HepG2 (cell line): ENCODE data around the gene BAMBI. TPM values are rescaled to one million over a fixed set of nuclear protein-coding genes. Genes with fewer than 3 reads are reported as not detected.

Experiments used
- ARID2 ChIP-seq: sonication (generic); formaldehyde crosslinking; IDR thresholded peaks from 2 replicates; pipeline ENCODE4 v1.8.1; 2022; ENCODE audit warnings: mild to moderate bottlenecking, missing genetic modification reagents, borderline replicate concordance
- CENPX ChIP-seq: sonication (generic); formaldehyde crosslinking; IDR thresholded peaks from 2 replicates; pipeline ENCODE4 v1.9.0; 2021; ENCODE audit warnings: mild to moderate bottlenecking, missing genetic modification reagents, moderate library complexity
- KDM3A ChIP-seq: IDR thresholded peaks from 2 replicates; pipeline ENCODE4 v1.6.1; 2018; ENCODE audit warnings: low read depth, missing compliant biosample characterization
- MED1 ChIP-seq: sonication (generic); formaldehyde crosslinking; IDR thresholded peaks from 2 replicates; pipeline ENCODE4 v1.4.0; 2020; ENCODE audit warnings: missing genetic modification reagents
- MED13 ChIP-seq: sonication (generic); formaldehyde crosslinking; IDR thresholded peaks from 2 replicates; pipeline ENCODE4 v1.5.0; 2020; ENCODE audit warnings: missing genetic modification reagents
- PRPF4 ChIP-seq: fragments of 200-400 bp; formaldehyde crosslinking; IDR thresholded peaks from 2 replicates; pipeline ENCODE4 v1.6.1; 2016; ENCODE audit warnings: low read length, low read depth; ENCODE audit not compliant: poor library complexity, severe bottlenecking
- TARDBP ChIP-seq: sonication (generic); formaldehyde crosslinking; IDR thresholded peaks from 2 replicates; pipeline ENCODE4 v1.8.0; 2022; ENCODE audit warnings: mild to moderate bottlenecking, missing genetic modification reagents
- ZNF264 ChIP-seq: sonication (generic); formaldehyde crosslinking; IDR thresholded peaks from 2 replicates; pipeline ENCODE4 v1.4.0; 2020; ENCODE audit warnings: missing genetic modification reagents
- ZNF350 ChIP-seq: sonication (generic); formaldehyde crosslinking; IDR thresholded peaks from 2 replicates; pipeline ENCODE4 v1.4.0; 2020; ENCODE audit warnings: mild to moderate bottlenecking, low read depth, missing genetic modification reagents, borderline replicate concordance
- ZNF558 ChIP-seq: sonication (generic); formaldehyde crosslinking; IDR thresholded peaks from 2 replicates; pipeline ENCODE4 v1.9.0; 2022; ENCODE audit warnings: mild to moderate bottlenecking, missing genetic modification reagents, borderline replicate concordance
- ZNF614 ChIP-seq: IDR thresholded peaks from 2 replicates; pipeline ENCODE4 v1.6.1; 2018; ENCODE audit warnings: missing biosample characterization, missing genetic modification reagents, inconsistent platforms, borderline replicate concordance
- polyA plus RNA-seq, 8 experiments: library from polyadenylated mRNA; depleted of rRNA in 3 of 8; stranded (reverse) in 7 of 8; unstranded in 1 of 8; fragments of >200 nt; fragmentation: Illumina TruSeq in 4 of 8; extraction: Trizol in 4 of 8; gene quantifications; 2 replicates each; pipeline versions ENCODE4 v1.2.1 to v1.2.3, GENCODE V29; 2011 to 2016; ENCODE audit warnings: low read depth in 4 of 8, missing spikeins in 1 of 8, mixed read lengths in 1 of 8; ENCODE audit not compliant: insufficient read depth in 1 of 8
- total RNA-seq, 5 experiments: library from RNA; depleted of rRNA; stranded (reverse); fragments of >200 nt; fragmentation: Illumina TruSeq; extraction: Trizol; gene quantifications; 2 replicates each; pipeline ENCODE4 v1.2.3, GENCODE V29; 2016; ENCODE audit warnings: low read depth in 1 of 5
- TF ChIP-seq, protein P1 (sequence below): sonication (generic); formaldehyde crosslinking; IDR thresholded peaks from 2 replicates; pipeline ENCODE4 v1.9.0; 2021; ENCODE audit warnings: mild to moderate bottlenecking, missing genetic modification reagents
- TF ChIP-seq, protein P2 (sequence below): sonication (generic); formaldehyde crosslinking; IDR thresholded peaks from 2 replicates; pipeline ENCODE4 v1.4.0; 2020; ENCODE audit warnings: mild to moderate bottlenecking, missing genetic modification reagents
- TF ChIP-seq, protein P3 (sequence below): IDR thresholded peaks from 2 replicates; pipeline ENCODE4 v1.6.1; 2016; ENCODE audit warnings: low read depth, control low read depth
- TF ChIP-seq, protein P4 (sequence below): sonication (generic); formaldehyde crosslinking; IDR thresholded peaks from 2 replicates; pipeline ENCODE4 v1.5.0; 2020; ENCODE audit warnings: missing genetic modification reagents

Gene BAMBI
- total and polyA plus RNA-seq, 2 of the 13 experiments (the other 11 are each of a cell fraction or from before 2014, with no cell fraction given), result 12.0 to 23.6 TPM

DNA sequence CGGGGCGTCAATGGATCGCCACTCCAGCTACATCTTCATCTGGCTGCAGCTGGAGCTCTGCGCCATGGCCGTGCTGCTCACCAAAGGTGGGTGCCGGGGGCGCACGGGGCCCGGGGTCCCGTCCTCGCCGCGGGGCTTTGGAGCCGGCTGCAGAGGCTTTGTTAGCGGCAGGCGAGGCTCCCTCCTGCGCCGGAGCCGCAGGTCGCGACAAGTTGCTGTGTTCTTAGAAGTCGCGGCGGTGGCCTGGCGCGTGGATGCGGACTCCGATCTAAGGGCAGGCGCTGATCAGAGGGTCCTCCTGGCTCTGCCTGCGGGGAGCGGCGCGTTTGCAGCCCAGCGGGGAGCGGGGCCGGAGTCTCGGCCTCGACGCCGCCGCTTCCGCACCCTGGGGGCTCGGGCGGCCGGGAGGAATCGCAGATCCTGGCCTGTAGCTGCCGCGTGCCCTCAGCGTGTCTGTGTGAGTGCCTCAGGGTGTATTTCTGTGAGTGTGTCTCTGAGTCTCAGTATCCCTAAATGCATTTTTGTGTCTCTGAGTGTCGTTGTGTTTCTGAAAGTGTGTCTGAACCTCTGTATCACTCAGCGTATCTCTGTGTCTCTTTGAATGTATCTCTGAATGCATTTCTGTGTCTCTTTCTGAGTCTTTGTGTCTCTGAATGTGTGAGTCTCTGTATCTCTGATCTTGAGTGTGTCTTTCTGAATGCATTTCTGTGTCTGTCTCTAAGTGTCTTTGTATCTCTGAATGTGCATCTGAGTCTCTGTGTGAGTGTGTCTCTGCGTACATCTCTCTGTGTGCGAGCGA lies 766 bp downstream of the BAMBI start (continued):
- TF ChIP-seq, protein P1, sequence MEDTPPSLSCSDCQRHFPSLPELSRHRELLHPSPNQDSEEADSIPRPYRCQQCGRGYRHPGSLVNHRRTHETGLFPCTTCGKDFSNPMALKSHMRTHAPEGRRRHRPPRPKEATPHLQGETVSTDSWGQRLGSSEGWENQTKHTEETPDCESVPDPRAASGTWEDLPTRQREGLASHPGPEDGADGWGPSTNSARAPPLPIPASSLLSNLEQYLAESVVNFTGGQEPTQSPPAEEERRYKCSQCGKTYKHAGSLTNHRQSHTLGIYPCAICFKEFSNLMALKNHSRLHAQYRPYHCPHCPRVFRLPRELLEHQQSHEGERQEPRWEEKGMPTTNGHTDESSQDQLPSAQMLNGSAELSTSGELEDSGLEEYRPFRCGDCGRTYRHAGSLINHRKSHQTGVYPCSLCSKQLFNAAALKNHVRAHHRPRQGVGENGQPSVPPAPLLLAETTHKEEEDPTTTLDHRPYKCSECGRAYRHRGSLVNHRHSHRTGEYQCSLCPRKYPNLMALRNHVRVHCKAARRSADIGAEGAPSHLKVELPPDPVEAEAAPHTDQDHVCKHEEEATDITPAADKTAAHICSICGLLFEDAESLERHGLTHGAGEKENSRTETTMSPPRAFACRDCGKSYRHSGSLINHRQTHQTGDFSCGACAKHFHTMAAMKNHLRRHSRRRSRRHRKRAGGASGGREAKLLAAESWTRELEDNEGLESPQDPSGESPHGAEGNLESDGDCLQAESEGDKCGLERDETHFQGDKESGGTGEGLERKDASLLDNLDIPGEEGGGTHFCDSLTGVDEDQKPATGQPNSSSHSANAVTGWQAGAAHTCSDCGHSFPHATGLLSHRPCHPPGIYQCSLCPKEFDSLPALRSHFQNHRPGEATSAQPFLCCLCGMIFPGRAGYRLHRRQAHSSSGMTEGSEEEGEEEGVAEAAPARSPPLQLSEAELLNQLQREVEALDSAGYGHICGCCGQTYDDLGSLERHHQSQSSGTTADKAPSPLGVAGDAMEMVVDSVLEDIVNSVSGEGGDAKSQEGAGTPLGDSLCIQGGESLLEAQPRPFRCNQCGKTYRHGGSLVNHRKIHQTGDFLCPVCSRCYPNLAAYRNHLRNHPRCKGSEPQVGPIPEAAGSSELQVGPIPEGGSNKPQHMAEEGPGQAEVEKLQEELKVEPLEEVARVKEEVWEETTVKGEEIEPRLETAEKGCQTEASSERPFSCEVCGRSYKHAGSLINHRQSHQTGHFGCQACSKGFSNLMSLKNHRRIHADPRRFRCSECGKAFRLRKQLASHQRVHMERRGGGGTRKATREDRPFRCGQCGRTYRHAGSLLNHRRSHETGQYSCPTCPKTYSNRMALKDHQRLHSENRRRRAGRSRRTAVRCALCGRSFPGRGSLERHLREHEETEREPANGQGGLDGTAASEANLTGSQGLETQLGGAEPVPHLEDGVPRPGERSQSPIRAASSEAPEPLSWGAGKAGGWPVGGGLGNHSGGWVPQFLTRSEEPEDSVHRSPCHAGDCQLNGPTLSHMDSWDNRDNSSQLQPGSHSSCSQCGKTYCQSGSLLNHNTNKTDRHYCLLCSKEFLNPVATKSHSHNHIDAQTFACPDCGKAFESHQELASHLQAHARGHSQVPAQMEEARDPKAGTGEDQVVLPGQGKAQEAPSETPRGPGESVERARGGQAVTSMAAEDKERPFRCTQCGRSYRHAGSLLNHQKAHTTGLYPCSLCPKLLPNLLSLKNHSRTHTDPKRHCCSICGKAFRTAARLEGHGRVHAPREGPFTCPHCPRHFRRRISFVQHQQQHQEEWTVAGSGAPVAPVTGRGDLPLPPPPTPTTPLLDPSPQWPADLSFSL, result peak; percentile 91; the same call in 1 of the 2 replicates
- TF ChIP-seq, protein P2, sequence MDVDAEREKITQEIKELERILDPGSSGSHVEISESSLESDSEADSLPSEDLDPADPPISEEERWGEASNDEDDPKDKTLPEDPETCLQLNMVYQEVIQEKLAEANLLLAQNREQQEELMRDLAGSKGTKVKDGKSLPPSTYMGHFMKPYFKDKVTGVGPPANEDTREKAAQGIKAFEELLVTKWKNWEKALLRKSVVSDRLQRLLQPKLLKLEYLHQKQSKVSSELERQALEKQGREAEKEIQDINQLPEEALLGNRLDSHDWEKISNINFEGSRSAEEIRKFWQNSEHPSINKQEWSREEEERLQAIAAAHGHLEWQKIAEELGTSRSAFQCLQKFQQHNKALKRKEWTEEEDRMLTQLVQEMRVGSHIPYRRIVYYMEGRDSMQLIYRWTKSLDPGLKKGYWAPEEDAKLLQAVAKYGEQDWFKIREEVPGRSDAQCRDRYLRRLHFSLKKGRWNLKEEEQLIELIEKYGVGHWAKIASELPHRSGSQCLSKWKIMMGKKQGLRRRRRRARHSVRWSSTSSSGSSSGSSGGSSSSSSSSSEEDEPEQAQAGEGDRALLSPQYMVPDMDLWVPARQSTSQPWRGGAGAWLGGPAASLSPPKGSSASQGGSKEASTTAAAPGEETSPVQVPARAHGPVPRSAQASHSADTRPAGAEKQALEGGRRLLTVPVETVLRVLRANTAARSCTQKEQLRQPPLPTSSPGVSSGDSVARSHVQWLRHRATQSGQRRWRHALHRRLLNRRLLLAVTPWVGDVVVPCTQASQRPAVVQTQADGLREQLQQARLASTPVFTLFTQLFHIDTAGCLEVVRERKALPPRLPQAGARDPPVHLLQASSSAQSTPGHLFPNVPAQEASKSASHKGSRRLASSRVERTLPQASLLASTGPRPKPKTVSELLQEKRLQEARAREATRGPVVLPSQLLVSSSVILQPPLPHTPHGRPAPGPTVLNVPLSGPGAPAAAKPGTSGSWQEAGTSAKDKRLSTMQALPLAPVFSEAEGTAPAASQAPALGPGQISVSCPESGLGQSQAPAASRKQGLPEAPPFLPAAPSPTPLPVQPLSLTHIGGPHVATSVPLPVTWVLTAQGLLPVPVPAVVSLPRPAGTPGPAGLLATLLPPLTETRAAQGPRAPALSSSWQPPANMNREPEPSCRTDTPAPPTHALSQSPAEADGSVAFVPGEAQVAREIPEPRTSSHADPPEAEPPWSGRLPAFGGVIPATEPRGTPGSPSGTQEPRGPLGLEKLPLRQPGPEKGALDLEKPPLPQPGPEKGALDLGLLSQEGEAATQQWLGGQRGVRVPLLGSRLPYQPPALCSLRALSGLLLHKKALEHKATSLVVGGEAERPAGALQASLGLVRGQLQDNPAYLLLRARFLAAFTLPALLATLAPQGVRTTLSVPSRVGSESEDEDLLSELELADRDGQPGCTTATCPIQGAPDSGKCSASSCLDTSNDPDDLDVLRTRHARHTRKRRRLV, result 0 out of 2 replicates have a peak, but pooled peaks have one; percentile 37
- TF ChIP-seq ARID2, result no peak
- no peak for TF ChIP-seq TARDBP (CRISPR knock-in tag)
- no peak for TF ChIP-seq ZNF558 (CRISPR knock-in tag)
- TF ChIP-seq ZNF264, result no peak
- TF ChIP-seq, protein P3, sequence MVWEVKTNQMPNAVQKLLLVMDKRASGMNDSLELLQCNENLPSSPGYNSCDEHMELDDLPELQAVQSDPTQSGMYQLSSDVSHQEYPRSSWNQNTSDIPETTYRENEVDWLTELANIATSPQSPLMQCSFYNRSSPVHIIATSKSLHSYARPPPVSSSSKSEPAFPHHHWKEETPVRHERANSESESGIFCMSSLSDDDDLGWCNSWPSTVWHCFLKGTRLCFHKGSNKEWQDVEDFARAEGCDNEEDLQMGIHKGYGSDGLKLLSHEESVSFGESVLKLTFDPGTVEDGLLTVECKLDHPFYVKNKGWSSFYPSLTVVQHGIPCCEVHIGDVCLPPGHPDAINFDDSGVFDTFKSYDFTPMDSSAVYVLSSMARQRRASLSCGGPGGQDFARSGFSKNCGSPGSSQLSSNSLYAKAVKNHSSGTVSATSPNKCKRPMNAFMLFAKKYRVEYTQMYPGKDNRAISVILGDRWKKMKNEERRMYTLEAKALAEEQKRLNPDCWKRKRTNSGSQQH (CRISPR knock-in tag), result no peak
- no peak for TF ChIP-seq ZNF350
- no peak for TF ChIP-seq CENPX (CRISPR knock-in tag)
- no peak for TF ChIP-seq PRPF4
- no peak for TF ChIP-seq MED13
- TF ChIP-seq MED1 (CRISPR knock-in tag), result no peak
- TF ChIP-seq, protein P4, sequence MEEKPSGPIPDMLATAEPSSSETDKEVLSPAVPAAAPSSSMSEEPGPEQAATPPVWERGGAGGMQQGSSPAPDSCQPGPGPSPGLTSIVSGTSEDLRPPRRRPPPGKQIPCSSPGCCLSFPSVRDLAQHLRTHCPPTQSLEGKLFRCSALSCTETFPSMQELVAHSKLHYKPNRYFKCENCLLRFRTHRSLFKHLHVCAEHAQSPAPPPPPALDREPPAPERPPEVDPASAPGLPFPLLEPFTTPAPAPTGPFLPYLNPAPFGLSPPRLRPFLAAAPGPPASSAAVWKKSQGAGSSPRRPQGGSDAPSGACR (CRISPR knock-in tag), result no peak; the same call in 1 of the 2 replicates
- no peak for TF ChIP-seq ZNF614 (CRISPR knock-in tag)
- 0 out of 2 replicates have a peak, but pooled peaks have one; percentile 39 for TF ChIP-seq KDM3A (CRISPR knock-in tag)
